A549 (cell line): ENCODE measurements around the gene LPCAT1. TPM values are rescaled to one million over a fixed set of nuclear protein-coding genes. Genes with fewer than 3 reads are reported as not detected.

ENCODE experiments used
- ATAC-seq, 2 experiments: fragments of 200-7000 bp in 1 of 2; fragments of >200 bp in 1 of 2; cut with Nextera tagmentation in 1 of 2; cut with Tn5 transposase in 1 of 2; 3 replicates each; pipeline versions ENCODE4 v1.8.0 to v1.9.1; 2018 to 2020; ENCODE audit warnings: mild to moderate bottlenecking in 1 of 2, moderate library complexity in 1 of 2
- CTCF ChIA-PET: fragments of 300-600 bp; sonication (Branson Sonifier 250); formaldehyde crosslinking; extraction: SDS; loops from one replicate; lab custom pipeline; 2021; ENCODE audit warnings: antibody characterized with exemption, inconsistent platforms; lab: Yijun Ruan, JAX
- POLR2A ChIA-PET: fragments of 350-600 bp; formaldehyde crosslinking; extraction: SDS; loops from one replicate; lab custom pipeline; 2021; ENCODE audit warnings: antibody characterized with exemption, inconsistent platforms; lab: Yijun Ruan, JAX
- DNase-seq, 2 experiments: peaks; one replicate each; pipeline versions ENCODE4 v3.0.0 to v3.0.0-alpha.2; 2011 to 2016; ENCODE audit warnings: low read depth in 1 of 2, low spot score in 1 of 2
- FAIRE-seq: peaks from 2 replicates; lab custom pipeline; 2011; peaks lifted over from hg19 to GRCh38; lab: Jason Lieb, UNC
- H3K27ac ChIP-seq, 2 experiments: fragments of >200 bp; sonication (Bioruptor Twin); formaldehyde crosslinking; 3 replicates each; pipeline ENCODE4 v1.5.1; 2016 to 2017
- H3K4me1 ChIP-seq: fragments of >200 bp; sonication (Bioruptor Twin); formaldehyde crosslinking; 3 replicates; pipeline ENCODE4 v1.6.1; 2016
- H3K4me2 ChIP-seq: fragments of >200 bp; sonication (Bioruptor Twin); formaldehyde crosslinking; 3 replicates; pipeline ENCODE4 v1.6.1; 2016
- H3K4me3 ChIP-seq: fragments of >200 bp; sonication (Bioruptor Twin); formaldehyde crosslinking; 3 replicates; pipeline ENCODE4 v1.5.1; 2016
- H3K9me3 ChIP-seq: fragments of >200 bp; sonication (Bioruptor Twin); formaldehyde crosslinking; 3 replicates; pipeline ENCODE4 v1.6.1; 2016
- BCL3 ChIP-seq: fragments of >200 bp; sonication (Bioruptor Twin); formaldehyde crosslinking; IDR thresholded peaks from 3 replicates; pipeline ENCODE4 v1.6.1; 2016
- CHD4 ChIP-seq: fragments of 200-600 bp; sonication (generic); IDR thresholded peaks from 2 replicates; pipeline ENCODE4 v1.6.1; 2016; ENCODE audit warnings: antibody characterized with exemption, mild to moderate bottlenecking, borderline replicate concordance
- CTCF ChIP-seq: fragments of >200 bp; sonication (Bioruptor Twin); formaldehyde crosslinking; IDR thresholded peaks from 3 replicates; pipeline ENCODE4 v1.5.1; 2016
- E2F6 ChIP-seq: IDR thresholded peaks from 2 replicates; pipeline ENCODE4 v1.6.1; 2012; ENCODE audit warnings: low read depth, borderline replicate concordance
- EHF ChIP-seq: fragments of 250-450 bp; sonication (Bioruptor Pico); IDR thresholded peaks from 2 replicates; pipeline ENCODE4 v1.5.0; 2020; ENCODE audit warnings: mild to moderate bottlenecking
- EHMT2 ChIP-seq: fragments of 200-600 bp; sonication (generic); IDR thresholded peaks from 2 replicates; pipeline ENCODE4 v1.6.1; 2016; ENCODE audit warnings: antibody characterized with exemption, low read depth, mild to moderate bottlenecking, moderate library complexity
- EP300 ChIP-seq, 2 experiments: fragments of >200 bp; sonication (Bioruptor Twin); formaldehyde crosslinking; IDR thresholded peaks; 2 replicates in 1 of 2; 3 replicates in 1 of 2; pipeline ENCODE4 v1.6.1; 2016 to 2017
- FOXS1 ChIP-seq: fragments of 250-450 bp; sonication (Bioruptor Pico); IDR thresholded peaks from 2 replicates; pipeline ENCODE4 v1.5.0; 2020; ENCODE audit warnings: mild to moderate bottlenecking, moderate library complexity
- HES2 ChIP-seq: fragments of >200 bp; sonication (Bioruptor Twin); formaldehyde crosslinking; IDR thresholded peaks from 2 replicates; pipeline ENCODE4 v1.6.1; 2016
- HMGXB4 ChIP-seq: fragments of 250-450 bp; sonication (Bioruptor Pico); IDR thresholded peaks from 2 replicates; pipeline ENCODE4 v1.5.0; 2021; ENCODE audit warnings: mild to moderate bottlenecking, moderate library complexity, borderline replicate concordance
- JUNB ChIP-seq: fragments of >200 bp; sonication (Bioruptor Twin); formaldehyde crosslinking; IDR thresholded peaks from 2 replicates; pipeline ENCODE4 v1.6.1; 2016
- MAX ChIP-seq: IDR thresholded peaks from 2 replicates; pipeline ENCODE4 v1.6.1; 2012
- MYC ChIP-seq: IDR thresholded peaks from 2 replicates; pipeline ENCODE4 v1.6.1; 2012; ENCODE audit warnings: mild to moderate bottlenecking, inconsistent platforms, low read length, improper control_type of control experiment, borderline replicate concordance
- NR3C1 ChIP-seq: fragments of >200 bp; sonication (Bioruptor Twin); formaldehyde crosslinking; IDR thresholded peaks from 3 replicates; pipeline ENCODE4 v1.6.1; 2017
- PBX3 ChIP-seq: IDR thresholded peaks from 2 replicates; pipeline ENCODE4 v1.6.1; 2012
- RARB ChIP-seq: fragments of 250-450 bp; sonication (Bioruptor Pico); IDR thresholded peaks from 2 replicates; pipeline ENCODE4 v1.8.0; 2021; ENCODE audit warnings: mild to moderate bottlenecking, moderate library complexity
- RCOR1 ChIP-seq: fragments of 150-350 bp; IDR thresholded peaks from 2 replicates; pipeline ENCODE4 v1.6.1; 2014; ENCODE audit warnings: antibody characterized with exemption, low read length, low read depth
- TFCP2L1 ChIP-seq: fragments of 250-450 bp; sonication (Bioruptor Pico); IDR thresholded peaks from 2 replicates; pipeline ENCODE4 v1.5.0; 2021; ENCODE audit warnings: mild to moderate bottlenecking
- USF2 ChIP-seq: fragments of 450-650 bp; IDR thresholded peaks from 2 replicates; pipeline ENCODE4 v1.6.1; 2014; ENCODE audit warnings: antibody characterized with exemption
- ZSCAN20 ChIP-seq: fragments of 250-450 bp; sonication (Bioruptor Pico); IDR thresholded peaks from 2 replicates; pipeline ENCODE4 v1.8.0; 2022; ENCODE audit warnings: mild to moderate bottlenecking, moderate library complexity
- WGBS: methylation state at CpG from one replicate; pipeline ENCODE4 v1.1.6; 2017; ENCODE audit errors: missing lambda C conversion rate; 5-methylcytosine and 5-hydroxymethylcytosine counted together
- polyA plus RNA-seq, 4 experiments: library from polyadenylated mRNA; depleted of rRNA in 3 of 4; stranded (reverse); fragments of >200 nt; fragmentation: RNase III in 1 of 4; extraction: RNeasy Plus Mini Kit Qiagen cat#74134 plus additional on column Dnase treatment in 1 of 4; gene quantifications; 2 replicates in 3 of 4; 3 replicates in 1 of 4; pipeline ENCODE4 v1.2.3, GENCODE V29; 2011 to 2017

Gene LPCAT1
- polyA plus RNA-seq, 2 of the 4 experiments (the other 2 are of a cell fraction): 22.9 to 74.9 TPM

- no peak for TF ChIP-seq FOXS1 (CRISPR knock-in tag)
These were observed 680 bp upstream of the LPCAT1 start (continued) for GRCh38 chr5:1524481-1524798.

GRCh38 chr5:1523480-1523792 is 324 bp downstream of the LPCAT1 start:
- DNase-seq: no peak
- Histone ChIP-seq H3K4me3 (peak overlapping the region; percentile 93), H3K9me3 (no peaks in the 10 kb centered on the region)
- no peak for FAIRE-seq
- TF ChIP-seq NR3C1 (no peak), EP300 (IDR thresholded peaks at IDR 0.05) (no peak), TFCP2L1 (no peak), CHD4 (no peak), PBX3 (no peak), RCOR1 (no peak), HES2 (no peak), EHMT2 (no peak), CTCF (no peak), HMGXB4 (CRISPR knock-in tag) (no peak), MAX (no peak), ZSCAN20 (CRISPR knock-in tag) (no peak), BCL3 (no peak), MYC (no peak), EHF (CRISPR knock-in tag) (no peak), RARB (CRISPR knock-in tag) (no peak), E2F6 (no peak), USF2 (no peak), JUNB (no peak)
- TF ChIP-seq, all 56 proteins: peak for 0
- POLR2A ChIA-PET: interaction anchor here (1.0 to 2.9 kb wide), 6 partner anchors 10 to 94 kb away, joined by 3 to 13 read pairs (median 5); no protein-coding TSS in a partner anchor
- CTCF ChIA-PET: interaction anchor here (0.6 to 1.7 kb wide), 4 partner anchors 12 to 47 kb away, joined by 3 to 4 read pairs (median 4); no protein-coding TSS in a partner anchor
- WGBS: no CpG with 5 or more reads among the region's 48 CpGs
- H3K4me1 ChIP-seq: peaks cover 39% of the 10 kb centered on the region
- peak in 1 of 2 experiments; percentile 36; a peak in 4 of 6 replicates for ATAC-seq
- peak overlapping the region; percentile 93 to 99 for H3K27ac ChIP-seq
- H3K4me2 ChIP-seq: peak overlapping the region; percentile 98
